Esophagus muscularis mucosa (tissue), 4 donors: ENCODE measurements around the gene TRIM38. TPM values are rescaled to one million over a fixed set of nuclear protein-coding genes. Genes with fewer than 3 reads are reported as not detected.

Experiments
- DNase-seq: peaks from one replicate; pipeline ENCODE4 v3.0.0-alpha.2; 2017; ENCODE audit errors: extremely low spot score
- H3K27ac ChIP-seq, 4 donors: fragments of 200-600 bp; sonication (generic); replicated peaks in 1 of 4; 1 replicate in 3 of 4; 2 replicates in 1 of 4; pipeline ENCODE4 v1.5.1; 2016 to 2019; ENCODE audit warnings: mild to moderate bottlenecking in 1 of 4
- H3K27me3 ChIP-seq, 4 donors: fragments of 200-600 bp; sonication (generic); one replicate each; pipeline versions ENCODE4 v1.5.1 to v1.6.0; 2016 to 2019
- H3K36me3 ChIP-seq, 4 donors: fragments of 200-600 bp; sonication (generic); one replicate each; pipeline ENCODE4 v1.5.1; 2016 to 2019
- H3K4me1 ChIP-seq, 4 donors: fragments of 200-600 bp; sonication (generic); one replicate each; pipeline ENCODE4 v1.5.1; 2016 to 2019
- H3K4me3 ChIP-seq, 4 donors: fragments of 200-600 bp; sonication (generic); 1 replicate in 2 of 4; 2 replicates in 2 of 4; pipeline ENCODE4 v1.5.1; 2016 to 2019; ENCODE audit warnings: mild to moderate bottlenecking in 4 of 4, moderate library complexity in 1 of 4
- H3K9me3 ChIP-seq, 4 donors: fragments of 200-600 bp; sonication (generic); 1 replicate in 3 of 4; 2 replicates in 1 of 4; pipeline ENCODE4 v1.5.1; 2016 to 2019
- EP300 ChIP-seq: sonication (generic); formaldehyde crosslinking; IDR thresholded peaks from one replicate; pipeline ENCODE4 v1.6.1; 2017; ENCODE audit warnings: antibody characterized with exemption
- POLR2A ChIP-seq: fragments of 450-650 bp; IDR thresholded peaks from one replicate; pipeline ENCODE4 v1.6.1; 2017; ENCODE audit warnings: antibody characterized with exemption, moderate library complexity, mild to moderate bottlenecking, low read depth
- POLR2AphosphoS5 ChIP-seq, 2 donors: sonication (generic); formaldehyde crosslinking; IDR thresholded peaks; one replicate each; pipeline ENCODE4 v1.6.1; 2017; ENCODE audit warnings: antibody characterized with exemption in 2 of 2
- WGBS: methylation state at CpG from one replicate; pipeline ENCODE4 v1.1.5; 2018; 5-methylcytosine and 5-hydroxymethylcytosine counted together
- intact Hi-C: fragments of 100-400 bp; cut with DNase I; formaldehyde crosslinking; loops from one replicate; pipeline ENCODE4 v1.15.1; 2023
- total RNA-seq, 4 donors: library from RNA; depleted of rRNA; stranded (reverse); fragments of >200 nt; gene quantifications; one replicate each; pipeline versions ENCODE4 v1.1.0 to v1.2.1, GENCODE V29; 2016
- TF ChIP-seq, protein P1 (sequence below), 3 experiments: fragments of 200-600 bp in 2 of 3; fragments of 450-650 bp in 1 of 3; sonication (generic) in 2 of 3; IDR thresholded peaks; one replicate each; pipeline ENCODE4 v1.5.1; 2017 to 2019; ENCODE audit warnings: antibody characterized with exemption in 3 of 3, mild to moderate bottlenecking in 2 of 3, moderate library complexity in 1 of 3

TRIM38 gene
- total RNA-seq, 4 donors from 2014 or later, result 5.3 to 6.4 (median 5.9) TPM

DNA sequence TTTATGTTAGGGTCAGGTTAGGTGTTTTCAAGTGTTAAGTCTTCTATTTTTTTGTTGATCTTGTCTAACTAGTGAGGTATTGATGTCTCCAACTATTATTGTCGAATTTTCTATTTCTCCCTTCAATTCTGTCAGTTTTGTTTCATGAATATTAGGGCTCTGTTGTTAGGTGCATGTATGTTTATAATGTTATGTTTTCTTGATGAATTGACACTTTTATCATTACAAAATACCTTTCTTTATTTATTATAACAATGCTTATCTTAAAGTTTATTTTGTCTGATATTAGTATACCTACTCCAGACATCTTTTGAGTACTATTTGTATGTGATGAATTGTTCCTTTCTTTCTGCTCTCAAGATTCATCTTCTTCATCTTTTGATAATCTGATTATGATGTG is 12.9 kb upstream of the TRIM38 start:
- no peak for TF ChIP-seq EP300
- Histone ChIP-seq H3K36me3 (no peaks in the 10 kb centered on the region), H3K4me3 (no peak overlapping the region), H3K27me3 (no peaks in the 10 kb centered on the region), H3K4me1 (no peaks in the 10 kb centered on the region), H3K9me3 (no peaks in the 10 kb centered on the region), H3K27ac (no peak overlapping the region)
- WGBS, result 89% methylated on average over 1 of the region's 1 CpG
- intact Hi-C loops, result no loop called here
- DNase-seq, result no peak

DNA sequence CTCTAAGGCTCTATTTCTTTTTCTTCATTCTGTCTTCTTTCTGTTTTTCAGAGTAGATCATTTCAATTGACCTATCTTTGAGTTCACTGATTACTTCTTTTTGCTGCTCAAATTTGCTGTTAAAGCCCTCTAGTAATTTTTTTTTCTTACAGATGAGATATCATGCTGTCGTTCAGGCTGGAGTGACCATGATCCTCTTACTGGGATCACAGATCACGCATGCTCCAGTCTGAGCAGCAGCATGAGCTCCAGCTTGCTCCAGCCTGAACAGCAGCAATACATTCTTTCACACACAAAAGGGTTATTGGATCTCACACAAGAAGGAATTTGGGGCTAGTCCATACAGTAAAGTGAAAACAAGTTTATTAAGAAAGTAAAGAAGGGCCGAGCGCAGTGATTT is 12.3 kb upstream of the TRIM38 start:
- Histone ChIP-seq H3K27ac (no peak overlapping the region), H3K36me3 (no peaks in the 10 kb centered on the region), H3K4me1 (no peaks in the 10 kb centered on the region), H3K4me3 (no peak overlapping the region), H3K27me3 (no peaks in the 10 kb centered on the region), H3K9me3 (no peaks in the 10 kb centered on the region)
- 69% methylated on average over 4 of the region's 4 CpGs for WGBS
- TF ChIP-seq, protein P1, sequence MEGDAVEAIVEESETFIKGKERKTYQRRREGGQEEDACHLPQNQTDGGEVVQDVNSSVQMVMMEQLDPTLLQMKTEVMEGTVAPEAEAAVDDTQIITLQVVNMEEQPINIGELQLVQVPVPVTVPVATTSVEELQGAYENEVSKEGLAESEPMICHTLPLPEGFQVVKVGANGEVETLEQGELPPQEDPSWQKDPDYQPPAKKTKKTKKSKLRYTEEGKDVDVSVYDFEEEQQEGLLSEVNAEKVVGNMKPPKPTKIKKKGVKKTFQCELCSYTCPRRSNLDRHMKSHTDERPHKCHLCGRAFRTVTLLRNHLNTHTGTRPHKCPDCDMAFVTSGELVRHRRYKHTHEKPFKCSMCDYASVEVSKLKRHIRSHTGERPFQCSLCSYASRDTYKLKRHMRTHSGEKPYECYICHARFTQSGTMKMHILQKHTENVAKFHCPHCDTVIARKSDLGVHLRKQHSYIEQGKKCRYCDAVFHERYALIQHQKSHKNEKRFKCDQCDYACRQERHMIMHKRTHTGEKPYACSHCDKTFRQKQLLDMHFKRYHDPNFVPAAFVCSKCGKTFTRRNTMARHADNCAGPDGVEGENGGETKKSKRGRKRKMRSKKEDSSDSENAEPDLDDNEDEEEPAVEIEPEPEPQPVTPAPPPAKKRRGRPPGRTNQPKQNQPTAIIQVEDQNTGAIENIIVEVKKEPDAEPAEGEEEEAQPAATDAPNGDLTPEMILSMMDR (IDR thresholded peaks at IDR 0.05), result no peak
- TF ChIP-seq EP300 (no peak), POLR2A (no peak), POLR2AphosphoS5 (IDR thresholded peaks at IDR 0.05) (no peak)
- intact Hi-C loops, result no loop called here
- DNase-seq, result no peak

DNA sequence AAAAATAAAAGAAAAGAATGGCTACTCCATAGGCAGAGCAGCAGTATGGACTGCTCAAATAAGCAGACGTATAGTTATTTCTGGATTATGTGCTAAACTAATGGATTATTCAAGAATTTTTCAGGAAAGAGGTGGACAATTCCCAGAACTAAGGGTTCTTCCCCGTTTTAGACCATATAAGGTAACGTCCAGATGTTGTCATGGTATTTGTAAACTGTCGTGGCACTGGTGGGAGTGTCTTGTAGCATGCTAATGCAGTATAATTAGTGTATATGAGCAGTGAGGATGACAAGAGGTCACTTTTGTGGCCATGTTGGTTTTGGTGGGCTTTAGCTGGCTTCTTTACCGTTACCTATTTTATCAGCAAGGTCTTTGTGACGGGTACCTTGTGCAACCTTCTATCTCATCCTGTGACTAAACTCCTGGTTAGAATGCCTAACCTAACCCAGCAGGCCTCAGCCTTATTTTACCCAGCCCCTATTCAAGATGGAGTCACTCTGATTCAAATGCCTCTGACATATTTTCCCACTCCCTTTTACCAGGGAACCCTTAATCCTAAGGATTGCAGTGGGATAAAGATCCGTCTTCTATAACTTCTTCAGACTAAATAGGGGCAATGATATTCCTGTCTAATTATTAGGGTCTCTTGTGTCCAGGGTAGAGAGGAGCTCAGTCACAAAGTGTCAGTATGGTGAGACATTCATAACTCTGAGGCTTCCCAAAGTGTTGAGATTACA is 11.1 kb upstream of the TRIM38 start:
- H3K27me3 ChIP-seq, result no peaks in the 10 kb centered on the region
- intact Hi-C loops, result no loop called here
- WGBS, result 60% methylated on average over 7 of the region's 7 CpGs
- TF ChIP-seq POLR2AphosphoS5 (IDR thresholded peaks at IDR 0.05), result no peak
- no peak for TF ChIP-seq EP300
- TF ChIP-seq POLR2A, result no peak
- TF ChIP-seq, protein P1 (IDR thresholded peaks at IDR 0.05), result no peak
- H3K36me3 ChIP-seq, result no peaks in the 10 kb centered on the region
- H3K4me3 ChIP-seq, result no peak overlapping the region
- H3K4me1 ChIP-seq, result no peaks in the 10 kb centered on the region
- no peaks in the 10 kb centered on the region for H3K9me3 ChIP-seq
- H3K27ac ChIP-seq, result no peak overlapping the region
- peak; percentile 17 for DNase-seq

DNA sequence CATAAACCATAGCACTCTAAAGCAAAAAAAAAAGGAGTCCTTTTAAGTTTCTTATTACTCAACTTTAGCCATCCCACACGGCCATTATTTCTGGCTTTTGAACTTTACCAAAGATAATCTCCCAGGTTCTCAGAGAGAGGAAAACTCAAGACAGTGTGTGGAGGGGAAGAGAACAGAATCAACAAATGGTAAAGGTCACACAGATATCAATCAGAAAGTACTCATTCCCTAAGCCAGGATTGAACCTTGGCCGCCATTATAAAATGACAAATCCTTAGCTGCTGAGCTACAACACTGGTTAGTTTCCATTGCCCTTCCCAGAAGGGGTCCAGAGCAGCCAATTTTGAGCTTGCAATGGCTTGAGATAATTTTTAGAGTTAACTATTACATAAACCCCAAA is 10.1 kb upstream of the TRIM38 start:
- no peaks in the 10 kb centered on the region for H3K36me3 ChIP-seq
- no peaks in the 10 kb centered on the region for H3K27me3 ChIP-seq
- TF ChIP-seq POLR2AphosphoS5 (IDR thresholded peaks at IDR 0.05) (no peak), EP300 (no peak), POLR2A (no peak)
- TF ChIP-seq, protein P1 (IDR thresholded peaks at IDR 0.05), result no peak
- intact Hi-C loops, result no loop called here
- 94% methylated on average over 2 of the region's 2 CpGs for WGBS
- peak; percentile 5 for DNase-seq
- no peaks in the 10 kb centered on the region for H3K4me1 ChIP-seq
- H3K27ac ChIP-seq, result no peak overlapping the region
- H3K4me3 ChIP-seq, result no peak overlapping the region
- H3K9me3 ChIP-seq, result no peaks in the 10 kb centered on the region

DNA sequence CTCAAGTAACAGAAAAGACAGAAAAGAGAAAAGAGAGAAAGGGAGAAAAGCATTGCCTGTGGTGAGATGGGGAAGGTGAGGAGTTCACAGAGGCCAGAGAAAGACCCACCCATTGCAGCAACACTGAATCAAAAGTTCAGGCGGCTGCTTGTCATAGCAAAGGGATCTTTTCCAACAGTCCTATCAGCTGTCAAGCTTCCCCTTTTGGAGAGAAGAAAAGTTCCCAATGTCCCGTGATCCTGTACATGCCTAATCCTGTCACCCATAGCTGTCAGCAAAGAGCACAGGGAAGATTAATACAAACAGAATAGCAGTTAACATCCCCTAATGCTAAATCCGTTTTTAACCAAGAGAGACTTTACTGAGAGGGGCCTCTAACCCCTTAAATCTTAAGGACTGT is 8.9 kb upstream of the TRIM38 start:
- Histone ChIP-seq H3K4me3 (no peak overlapping the region), H3K27ac (no peak overlapping the region), H3K9me3 (peaks cover 0 to 1% (median 0%) of the 10 kb centered on the region in 4 donors), H3K4me1 (no peaks in the 10 kb centered on the region), H3K36me3 (no peaks in the 10 kb centered on the region), H3K27me3 (no peaks in the 10 kb centered on the region)
- 71% methylated on average over 3 of the region's 3 CpGs for WGBS
- TF ChIP-seq POLR2AphosphoS5 (IDR thresholded peaks at IDR 0.05) (no peak), POLR2A (no peak), EP300 (no peak)
- TF ChIP-seq, protein P1 (IDR thresholded peaks at IDR 0.05), result no peak
- intact Hi-C loops, result no loop called here
- DNase-seq, result no peak
